ENCODE results near the gene GRM2. TPM values are rescaled to one million over a fixed set of nuclear protein-coding genes. Genes with fewer than 3 reads are reported as not detected.

The GRM2 gene
- total and polyA plus RNA-seq, 2 of the 8 experiments (the other 6 are each of a cell fraction or from before 2014, with no cell fraction given), result 3.9 to 10.5 TPM

- H2BK120ac ChIP-seq (replicated peaks; ENCODE audit: low read depth, low read length), result no peak overlapping the region
- FAIRE-seq (no peak), DNase-seq (ENCODE audit: low read depth in 1 of 2, low spot score in 2 of 2) (no peak)
- peaks cover 2 to 9% (median 3%) of the 10 kb centered on the region in 4 experiments; a peak in 5 of 7 replicates for H3K4me1 ChIP-seq (replicated peaks in 1 of 4; ENCODE audit: control insufficient read depth in 3 of 4, insufficient read depth in 4 of 4, low read length in 3 of 4)
- H3K27me3 ChIP-seq (replicated peaks in 1 of 4; ENCODE audit: control insufficient read depth in 3 of 4, extremely low read depth in 1 of 4, insufficient read depth in 3 of 4, low read length in 3 of 4), result no peaks in the 10 kb centered on the region
- no peak overlapping the region for H3K4ac ChIP-seq (replicated peaks; ENCODE audit: insufficient read length, low read depth, low read length)
- no peaks in the 10 kb centered on the region for H3K23me2 ChIP-seq (ENCODE audit: low read depth, low read length)
- H2AFZ ChIP-seq (ENCODE audit: low read length), result no peak overlapping the region
- WGBS, 2 experiments (ENCODE audit: extremely low coverage in 1 of 2, insufficient coverage in 1 of 2, insufficient read length in 1 of 2, insufficient replicate concordance in 2 of 2, low coverage in 1 of 2, low lambda C conversion rate in 2 of 2, missing lambda C conversion rate in 1 of 2), result 90% methylated on average over 3 of the region's 3 CpGs; no CpG with 5 or more reads in 1 of the 2 experiments
- H3K18ac ChIP-seq (ENCODE audit: extremely low read depth, low read length), result no peak overlapping the region
- H3K4me2 ChIP-seq (ENCODE audit: insufficient read depth in 1 of 2, low read depth in 2 of 2, low read length in 2 of 2), result no peak overlapping the region
- H4K5ac ChIP-seq (ENCODE audit: insufficient read length, low read depth, low read length), result no peak overlapping the region
- no peak overlapping the region for H2BK20ac ChIP-seq (ENCODE audit: low read length)
- CTCF ChIA-PET (ENCODE audit: partially characterized antibody), result interaction anchor here (0.8 to 1.4 kb wide), 2 partner anchors 14 to 35 kb away, joined by 3 to 5 read pairs; no protein-coding TSS in a partner anchor
- no peak overlapping the region for H2BK5ac ChIP-seq (ENCODE audit: low read depth, low read length)
- H3K23ac ChIP-seq (ENCODE audit: insufficient read length), result no peak overlapping the region
- H3K79me2 ChIP-seq (ENCODE audit: control insufficient read depth in 1 of 2, insufficient read depth in 2 of 2, low read length in 2 of 2), result no peaks in the 10 kb centered on the region
- no peak overlapping the region for H2AK5ac ChIP-seq (ENCODE audit: low read depth, low read length)
- no peak overlapping the region for H3K27ac ChIP-seq (ENCODE audit: low read depth, low read length)
- no peaks in the 10 kb centered on the region for H4K20me1 ChIP-seq (replicated peaks in 1 of 2; ENCODE audit: control insufficient read depth in 1 of 2, insufficient read depth in 2 of 2, low read length in 2 of 2)
- H4K91ac ChIP-seq (replicated peaks; ENCODE audit: insufficient read length, low read length), result no peak overlapping the region
- H3K56ac ChIP-seq (replicated peaks; ENCODE audit: insufficient read length, low read depth, low read length), result no peak overlapping the region
- no peak overlapping the region for H2BK15ac ChIP-seq (ENCODE audit: low read length)
- POLR2A ChIA-PET (ENCODE audit: partially characterized antibody), result no interaction called here
- H2BK12ac ChIP-seq (ENCODE audit: low read depth, low read length), result no peak overlapping the region
- no peak overlapping the region for H4K8ac ChIP-seq (ENCODE audit: extremely low read depth, insufficient read depth, low read length)
- no peak overlapping the region for H3K14ac ChIP-seq (ENCODE audit: insufficient read length)
- peaks cover 3% of the 10 kb centered on the region; the same call in 1 of the 2 replicates for H3K79me1 ChIP-seq (ENCODE audit: low read depth, low read length)
- no peak overlapping the region for H3K4me3 ChIP-seq (ENCODE audit: extremely low read depth in 1 of 4, insufficient read depth in 2 of 4, low read depth in 3 of 4, low read length in 4 of 4)
- H3K9ac ChIP-seq (replicated peaks in 1 of 4; ENCODE audit: extremely low read depth in 1 of 4, low read depth in 3 of 4, low read length in 3 of 4), result no peak overlapping the region
- no peaks in the 10 kb centered on the region for H3K9me3 ChIP-seq (ENCODE audit: insufficient read depth in 2 of 2, low read depth in 1 of 2, low read length in 1 of 2)
- H3K36me3 ChIP-seq (ENCODE audit: control insufficient read depth in 2 of 4, insufficient read depth in 4 of 4, low read length in 3 of 4), result no peaks in the 10 kb centered on the region
- TF ChIP-seq GABPA (IDR thresholded peaks at IDR 0.05; ENCODE audit: borderline replicate concordance, insufficient read depth, low read length), result no peak
- TF ChIP-seq TCF12 (IDR thresholded peaks at IDR 0.05; ENCODE audit: low read depth, low read length), result no peak
- no peak for TF ChIP-seq CBX5 (IDR thresholded peaks at IDR 0.05; ENCODE audit: low read depth, low read length)
- no peak for TF ChIP-seq KDM4A (IDR thresholded peaks at IDR 0.05; ENCODE audit: low read depth, low read length, severe bottlenecking)
- no peak for TF ChIP-seq CHD2 (IDR thresholded peaks at IDR 0.05; ENCODE audit: low read length)
- TF ChIP-seq CHD1 (IDR thresholded peaks at IDR 0.05; ENCODE audit: low read depth, low read length), result no peak
- TF ChIP-seq GTF2F1 (IDR thresholded peaks at IDR 0.05; ENCODE audit: borderline replicate concordance, low read depth, low read length), result no peak
- no peak for TF ChIP-seq USF2 (IDR thresholded peaks at IDR 0.05; ENCODE audit: low read length)
- TF ChIP-seq TAF7 (optimal IDR thresholded peaks at IDR 0.05; ENCODE audit: borderline replicate concordance, low read depth, low read length), result no peak
- no peak for TF ChIP-seq SIRT6 (IDR thresholded peaks at IDR 0.05; ENCODE audit: low read length)
- no peak for TF ChIP-seq CEBPB (IDR thresholded peaks at IDR 0.05; ENCODE audit: low read depth, low read length)
- TF ChIP-seq BCL11A (IDR thresholded peaks at IDR 0.05; ENCODE audit: low read depth in 2 of 2, low read length in 2 of 2), result no peak
- no peak for TF ChIP-seq RNF2 (IDR thresholded peaks at IDR 0.05; ENCODE audit: borderline replicate concordance, low read depth, low read length, missing control alignments, poor library complexity, severe bottlenecking)
These were observed 29.5 kb upstream of the GRM2 start for GRCh38 chr3:51677358-51677757.

All from H1 (cell line).